ENCODE data around the gene CACNA1C.

DNA sequence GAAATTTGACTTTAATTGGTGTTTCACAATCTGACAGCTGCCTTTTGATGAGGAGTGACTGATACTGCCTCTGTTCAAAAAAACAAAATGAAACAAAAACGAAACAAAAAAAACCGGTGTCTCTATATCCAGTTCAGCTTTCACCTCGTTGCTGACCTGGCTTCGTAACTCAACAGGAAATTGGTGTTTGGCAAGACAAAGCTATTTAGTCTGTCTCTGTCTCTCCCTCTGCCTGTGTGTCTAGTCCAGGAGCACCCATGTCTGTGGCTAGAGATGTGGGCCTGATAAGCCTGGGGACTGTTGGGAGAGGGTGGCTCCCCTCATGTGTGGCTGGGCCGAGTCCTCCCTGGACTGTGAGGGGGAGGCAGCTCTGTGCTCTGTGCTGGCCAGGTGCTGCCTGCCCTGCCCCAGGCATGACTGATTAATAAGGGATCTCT, 11.3 kb downstream of the CACNA1C start:
- TF ChIP-seq, protein P1, sequence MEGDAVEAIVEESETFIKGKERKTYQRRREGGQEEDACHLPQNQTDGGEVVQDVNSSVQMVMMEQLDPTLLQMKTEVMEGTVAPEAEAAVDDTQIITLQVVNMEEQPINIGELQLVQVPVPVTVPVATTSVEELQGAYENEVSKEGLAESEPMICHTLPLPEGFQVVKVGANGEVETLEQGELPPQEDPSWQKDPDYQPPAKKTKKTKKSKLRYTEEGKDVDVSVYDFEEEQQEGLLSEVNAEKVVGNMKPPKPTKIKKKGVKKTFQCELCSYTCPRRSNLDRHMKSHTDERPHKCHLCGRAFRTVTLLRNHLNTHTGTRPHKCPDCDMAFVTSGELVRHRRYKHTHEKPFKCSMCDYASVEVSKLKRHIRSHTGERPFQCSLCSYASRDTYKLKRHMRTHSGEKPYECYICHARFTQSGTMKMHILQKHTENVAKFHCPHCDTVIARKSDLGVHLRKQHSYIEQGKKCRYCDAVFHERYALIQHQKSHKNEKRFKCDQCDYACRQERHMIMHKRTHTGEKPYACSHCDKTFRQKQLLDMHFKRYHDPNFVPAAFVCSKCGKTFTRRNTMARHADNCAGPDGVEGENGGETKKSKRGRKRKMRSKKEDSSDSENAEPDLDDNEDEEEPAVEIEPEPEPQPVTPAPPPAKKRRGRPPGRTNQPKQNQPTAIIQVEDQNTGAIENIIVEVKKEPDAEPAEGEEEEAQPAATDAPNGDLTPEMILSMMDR (IDR thresholded peaks at IDR 0.05): no peak
- TF ChIP-seq EZH2 (IDR thresholded peaks at IDR 0.05; ENCODE audit: borderline replicate concordance, insufficient read depth, low read depth, low read length, poor library complexity, severe bottlenecking): no peak

All from B cell (primary cell).